H1 (cell line): Measurements from ENCODE around the gene CHST3. TPM values are rescaled to one million over a fixed set of nuclear protein-coding genes. Genes with fewer than 3 reads are reported as not detected.
"Not testable (repeated sequence)": the region's sequence is repeated elsewhere in the genome, so short reads cannot be mapped to it uniquely, and the experiment has no call there.

ENCODE experiments used
- CTCF ChIA-PET: fragments of 300-600 bp; sonication (Branson Sonifier 250); formaldehyde crosslinking; loops from one replicate; lab custom pipeline; 2021; ENCODE audit not compliant: partially characterized antibody; lab: Charles Lee
- POLR2A ChIA-PET: fragments of 300-600 bp; sonication (Branson Sonifier 250); formaldehyde crosslinking; loops from one replicate; lab custom pipeline; 2021; ENCODE audit warnings: inconsistent platforms; ENCODE audit not compliant: partially characterized antibody; lab: Charles Lee
- DNase-seq, 2 experiments: peaks; one replicate each; pipeline versions ENCODE4 v3.0.0 to v3.0.0-alpha.2; 2010 to 2022; ENCODE audit warnings: low spot score in 2 of 2, low read depth in 1 of 2, mixed read lengths in 1 of 2
- FAIRE-seq: peaks from 2 replicates; lab custom pipeline; 2011; peaks lifted over from hg19 to GRCh38; lab: Jason Lieb, UNC
- H2AFZ ChIP-seq: 2 replicates; pipeline ENCODE4 v1.8.1; 2012; ENCODE audit warnings: low read length, inconsistent platforms
- H2AK5ac ChIP-seq: 2 replicates; pipeline ENCODE4 v1.6.1; 2013; ENCODE audit warnings: low read depth, low read length
- H2BK120ac ChIP-seq: replicated peaks from 2 replicates; pipeline ENCODE3; 2013; ENCODE audit warnings: low read depth, low read length, inconsistent platforms
- H2BK12ac ChIP-seq: 2 replicates; pipeline ENCODE4 v1.6.1; 2013; ENCODE audit warnings: low read depth, low read length
- H2BK15ac ChIP-seq: 2 replicates; pipeline ENCODE4 v1.6.1; 2013; ENCODE audit warnings: low read length
- H2BK20ac ChIP-seq: 2 replicates; pipeline ENCODE4 v1.6.1; 2013; ENCODE audit warnings: low read length
- H2BK5ac ChIP-seq: 2 replicates; pipeline ENCODE4 v1.6.1; 2013; ENCODE audit warnings: low read depth, low read length
- H3K14ac ChIP-seq: 2 replicates; pipeline ENCODE4 v1.6.1; 2013; ENCODE audit warnings: inconsistent platforms; ENCODE audit not compliant: insufficient read length
- H3K18ac ChIP-seq: 2 replicates; pipeline ENCODE4 v1.6.1; 2013; ENCODE audit warnings: low read length; ENCODE audit errors: extremely low read depth
- H3K23ac ChIP-seq: 2 replicates; pipeline ENCODE4 v1.6.1; 2013; ENCODE audit warnings: inconsistent platforms; ENCODE audit not compliant: insufficient read length
- H3K23me2 ChIP-seq: 2 replicates; pipeline ENCODE4 v1.6.1; 2013; ENCODE audit warnings: low read depth, low read length
- H3K27ac ChIP-seq: 2 replicates; pipeline ENCODE4 v1.6.1; 2011; ENCODE audit warnings: low read depth, low read length, inconsistent platforms
- H3K27me3 ChIP-seq, 4 experiments: replicated peaks in 1 of 4; 1 replicate in 1 of 4; 2 replicates in 3 of 4; pipeline versions ENCODE4 v1.6.1 to v1.8.1; 2011 to 2013; ENCODE audit warnings: low read length in 3 of 4, mild to moderate bottlenecking in 3 of 4, inconsistent platforms in 2 of 4, mixed read lengths in 2 of 4, moderate library complexity in 1 of 4; ENCODE audit not compliant: control insufficient read depth in 3 of 4, insufficient read depth in 3 of 4; ENCODE audit errors: extremely low read depth in 1 of 4
- H3K36me3 ChIP-seq, 4 experiments: 2 replicates each; pipeline versions ENCODE4 v1.6.1 to v1.8.1; 2011 to 2013; ENCODE audit warnings: mild to moderate bottlenecking in 4 of 4, low read length in 3 of 4, moderate library complexity in 2 of 4, control low read depth in 1 of 4, inconsistent platforms in 1 of 4; ENCODE audit not compliant: insufficient read depth in 4 of 4, control insufficient read depth in 2 of 4
- H3K4ac ChIP-seq: replicated peaks from 2 replicates; pipeline ENCODE3; 2013; ENCODE audit warnings: low read length, low read depth, mixed read lengths, inconsistent platforms; ENCODE audit not compliant: insufficient read length
- H3K4me1 ChIP-seq, 4 experiments: replicated peaks in 1 of 4; 1 replicate in 1 of 4; 2 replicates in 3 of 4; pipeline versions ENCODE4 v1.6.1 to v1.8.1; 2011 to 2013; ENCODE audit warnings: low read length in 3 of 4, inconsistent platforms in 2 of 4, mixed read lengths in 1 of 4; ENCODE audit not compliant: insufficient read depth in 4 of 4, control insufficient read depth in 3 of 4
- H3K4me2 ChIP-seq, 2 experiments: 2 replicates each; pipeline versions ENCODE4 v1.6.1 to v1.8.1; 2011 to 2013; ENCODE audit warnings: low read depth in 2 of 2, low read length in 2 of 2, control low read depth in 1 of 2, inconsistent platforms in 1 of 2, mild to moderate bottlenecking in 1 of 2; ENCODE audit not compliant: insufficient read depth in 1 of 2
- H3K4me3 ChIP-seq, 4 experiments: fragments of 200-600, 300-600 bp in 1 of 4; sonication (generic), shearing (Covaris generic), sonication (Bioruptor Twin) in 1 of 4; 2 replicates each; pipeline versions ENCODE4 v1.5.1 to v1.8.1; 2011 to 2016; ENCODE audit warnings: low read length in 4 of 4, low read depth in 3 of 4, control low read depth in 2 of 4, inconsistent platforms in 2 of 4, mild to moderate bottlenecking in 2 of 4, mixed read lengths in 1 of 4, moderate library complexity in 1 of 4; ENCODE audit not compliant: insufficient read depth in 2 of 4; ENCODE audit errors: extremely low read depth in 1 of 4
- H3K56ac ChIP-seq: replicated peaks from 2 replicates; pipeline ENCODE3; 2013; ENCODE audit warnings: low read depth, mild to moderate bottlenecking, mixed read lengths, low read length, inconsistent platforms; ENCODE audit not compliant: insufficient read length
- H3K79me1 ChIP-seq: 2 replicates; pipeline ENCODE4 v1.6.1; 2013; ENCODE audit warnings: low read depth, low read length, control low read depth
- H3K79me2 ChIP-seq, 2 experiments: 2 replicates each; pipeline versions ENCODE4 v1.6.1 to v1.8.1; 2012 to 2013; ENCODE audit warnings: low read length in 2 of 2, mild to moderate bottlenecking in 2 of 2, inconsistent platforms in 1 of 2; ENCODE audit not compliant: insufficient read depth in 2 of 2, control insufficient read depth in 1 of 2
- H3K9ac ChIP-seq, 4 experiments: replicated peaks in 1 of 4; 1 replicate in 1 of 4; 2 replicates in 3 of 4; pipeline versions ENCODE4 v1.6.1 to v1.8.1; 2011 to 2013; ENCODE audit warnings: low read depth in 3 of 4, low read length in 3 of 4, control low read depth in 2 of 4, mild to moderate bottlenecking in 2 of 4, moderate library complexity in 2 of 4, inconsistent platforms in 1 of 4; ENCODE audit errors: extremely low read depth in 1 of 4
- H3K9me3 ChIP-seq, 2 experiments: 2 replicates each; pipeline versions ENCODE4 v1.6.1 to v1.8.1; 2012 to 2013; ENCODE audit warnings: mild to moderate bottlenecking in 2 of 2, moderate library complexity in 2 of 2, control low read depth in 1 of 2, inconsistent platforms in 1 of 2, low read depth in 1 of 2, low read length in 1 of 2, mixed read lengths in 1 of 2; ENCODE audit not compliant: insufficient read depth in 2 of 2
- H4K20me1 ChIP-seq, 2 experiments: replicated peaks in 1 of 2; 2 replicates each; pipeline versions ENCODE3 to v1.8.1; 2011 to 2013; ENCODE audit warnings: inconsistent platforms in 2 of 2, low read length in 2 of 2, mild to moderate bottlenecking in 1 of 2; ENCODE audit not compliant: insufficient read depth in 2 of 2, control insufficient read depth in 1 of 2
- H4K5ac ChIP-seq: 2 replicates; pipeline ENCODE4 v1.6.1; 2013; ENCODE audit warnings: low read length, low read depth, mixed read lengths, inconsistent platforms; ENCODE audit not compliant: insufficient read length
- H4K8ac ChIP-seq: 2 replicates; pipeline ENCODE4 v1.8.0; 2013; ENCODE audit warnings: mild to moderate bottlenecking, moderate library complexity, low read length, inconsistent platforms; ENCODE audit not compliant: insufficient read depth; ENCODE audit errors: extremely low read depth
- H4K91ac ChIP-seq: replicated peaks from 2 replicates; pipeline ENCODE3; 2013; ENCODE audit warnings: low read length, mixed read lengths, inconsistent platforms; ENCODE audit not compliant: insufficient read length
- WGBS, 2 experiments: shearing (Covaris generic) in 1 of 2; methylation state at CpG; one replicate each; pipeline versions ENCODE4 v1.1.6 to v1.1.7; 2013 to 2015; ENCODE audit warnings: low lambda C conversion rate in 2 of 2, mixed read lengths in 2 of 2, inconsistent platforms in 1 of 2, low coverage in 1 of 2, missing lambda C conversion rate in 1 of 2; ENCODE audit not compliant: insufficient replicate concordance in 2 of 2, insufficient coverage in 1 of 2, insufficient read length in 1 of 2; ENCODE audit errors: extremely low coverage in 1 of 2, missing lambda C conversion rate in 1 of 2; 5-methylcytosine and 5-hydroxymethylcytosine counted together
- polyA plus RNA-seq, 7 experiments: library from polyadenylated mRNA; depleted of rRNA in 3 of 7; stranded (reverse) in 5 of 7; unstranded in 2 of 7; fragments of >200 nt in 5 of 7; fragments of 200-250 nt in 2 of 7; gene quantifications; 1 replicate in 5 of 7; 2 replicates in 1 of 7; 4 replicates in 1 of 7; pipeline versions ENCODE4 v1.2.1 to v1.2.3, GENCODE V29; 2011 to 2013; ENCODE audit warnings: missing spikeins in 2 of 7, mixed read lengths in 2 of 7
- total RNA-seq: library from RNA; stranded (reverse); fragmentation: NEBNext Ultra II Directional; extraction: Animal tissue kit (Norgen Biotek cat#: 25700); gene quantifications from 2 replicates; pipeline ENCODE4 v1.2.1, GENCODE V29; 2021

The CHST3 gene
- total and polyA plus RNA-seq, 2 of the 8 experiments (the other 6 are each of a cell fraction or from before 2014, with no cell fraction given) = 2.0 to 5.8 TPM

DNA sequence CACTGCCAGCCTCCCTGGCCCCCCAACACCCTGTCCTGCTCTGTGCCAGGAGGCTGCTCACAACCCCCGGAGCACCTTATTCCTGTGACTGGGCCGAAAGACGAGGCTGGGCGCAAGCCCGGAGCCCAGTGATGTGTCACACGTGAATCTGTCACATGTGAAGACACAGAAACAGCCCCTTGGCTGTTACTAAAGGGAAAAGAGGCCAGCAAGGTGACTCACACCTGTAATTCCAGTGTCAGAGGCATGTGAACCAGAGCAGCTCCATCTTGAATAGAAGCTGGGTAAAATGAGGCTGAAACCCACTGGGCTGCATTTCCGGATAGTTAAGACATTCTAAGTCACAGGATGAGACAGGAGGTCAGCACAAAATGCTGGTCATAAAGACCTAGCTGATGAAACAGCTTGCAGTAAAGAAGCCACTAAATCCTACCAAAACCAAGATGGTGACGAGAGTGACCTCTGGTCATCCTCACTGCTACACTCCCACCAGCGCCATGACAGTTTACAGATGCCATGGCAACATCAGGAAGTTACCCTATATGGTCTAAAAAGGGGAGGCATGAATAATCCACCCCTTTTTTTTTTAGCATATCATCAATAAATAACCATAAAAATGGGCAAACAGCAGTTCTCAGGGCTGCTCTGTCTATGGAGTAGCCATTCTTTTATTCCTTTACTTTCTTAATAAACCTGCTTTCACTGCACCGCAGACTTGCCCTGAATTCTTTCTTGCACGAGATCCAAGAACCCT, 68.4 kb downstream of the CHST3 start:
- H4K20me1 ChIP-seq, H4K5ac ChIP-seq, H4K8ac ChIP-seq, H3K79me1 ChIP-seq, H3K18ac ChIP-seq, H3K4me3 ChIP-seq, H3K79me2 ChIP-seq, H3K36me3 ChIP-seq, H3K9me3 ChIP-seq, H2BK5ac ChIP-seq, H3K4me1 ChIP-seq, H3K23ac ChIP-seq, H2AFZ ChIP-seq, H2BK12ac ChIP-seq, H2BK120ac ChIP-seq, H3K27ac ChIP-seq, H2BK15ac ChIP-seq, FAIRE-seq, H2BK20ac ChIP-seq, DNase-seq, H3K4ac ChIP-seq, H3K9ac ChIP-seq, H3K4me2 ChIP-seq, H3K56ac ChIP-seq, H3K27me3 ChIP-seq, POLR2A ChIA-PET, H3K23me2 ChIP-seq, H3K14ac ChIP-seq, H4K91ac ChIP-seq, H2AK5ac ChIP-seq: not testable (repeated sequence)
- CTCF ChIA-PET = interaction anchor here (0.7 to 2.3 kb wide), 7 partner anchors 12 to 76 kb away, joined by 3 to 13 read pairs (median 4); no protein-coding TSS in a partner anchor
- 89% methylated on average over 11 of the region's 11 CpGs; no CpG with 5 or more reads in 1 of the 2 experiments for WGBS, 2 experiments
